K562 (cell line): ENCODE data around the gene CEMIP. TPM values are rescaled to one million over a fixed set of nuclear protein-coding genes. Genes with fewer than 3 reads are reported as not detected.

Experiments
- ATAC-seq: fragments of 200-7000 bp; cut with Tn5 transposase; 3 replicates; pipeline ENCODE4 v1.9.1; 2020; ENCODE audit warnings: moderate library complexity
- BruUV-seq: library from RNA; stranded (reverse); fragments of 400-500 nt; replicated peaks from 2 replicates; lab custom pipeline; 2021; lab: Mats Ljungman, UMichigan
- CTCF ChIA-PET: fragments of 300-600 bp; formaldehyde crosslinking; extraction: SDS; loops from one replicate; lab custom pipeline; 2021; ENCODE audit warnings: low intra/inter-chr PET ratio; lab: Yijun Ruan, JAX
- POLR2A ChIA-PET: fragments of 300-600, 350-650 bp; sonication (Branson Sonifier 250); formaldehyde crosslinking; extraction: SDS; loops from one replicate; lab custom pipeline; 2021; ENCODE audit warnings: antibody characterized with exemption, inconsistent platforms; lab: Yijun Ruan, JAX
- DNase-seq, 4 experiments: peaks; one replicate each; pipeline versions ENCODE4 v3.0.0 to v3.0.0-alpha.2; 2011 to 2018; ENCODE audit warnings: low spot score in 3 of 4, mixed read lengths in 3 of 4; ENCODE audit errors: extremely low read depth in 1 of 4
- FAIRE-seq: peaks from 2 replicates; lab custom pipeline; 2011; peaks lifted over from hg19 to GRCh38; lab: Jason Lieb, UNC
- H2AFZ ChIP-seq: 2 replicates; pipeline ENCODE4 v1.6.0; 2011; ENCODE audit warnings: low read depth, low read length, control low read depth, inconsistent platforms
- H3K27ac ChIP-seq: fragments of 200-600 bp; 3 replicates; pipeline ENCODE4 v1.8.0; 2011; ENCODE audit warnings: low read depth, mild to moderate bottlenecking, control low read depth, inconsistent platforms, low read length, moderate library complexity, mixed read lengths; ENCODE audit errors: extremely low read depth
- H3K27me3 ChIP-seq, 2 experiments: fragments of 300-600 bp in 1 of 2; 2 replicates in 1 of 2; 3 replicates in 1 of 2; pipeline versions ENCODE4 v1.6.0 to v1.8.0; 2011; ENCODE audit warnings: inconsistent platforms in 2 of 2, low read length in 2 of 2, mild to moderate bottlenecking in 1 of 2, mixed read lengths in 1 of 2, moderate library complexity in 1 of 2; ENCODE audit not compliant: control insufficient read depth in 2 of 2, insufficient read depth in 2 of 2
- H3K36me3 ChIP-seq: fragments of 300-600 bp; 3 replicates; pipeline ENCODE4 v1.8.0; 2011; ENCODE audit warnings: mild to moderate bottlenecking, low read length, inconsistent platforms; ENCODE audit not compliant: control insufficient read depth, insufficient read depth
- H3K4me1 ChIP-seq, 2 experiments: fragments of 200-600 bp in 1 of 2; replicated peaks in 1 of 2; 2 replicates in 1 of 2; 3 replicates in 1 of 2; pipeline versions ENCODE4 v1.5.1 to v1.8.0; 2011; ENCODE audit warnings: inconsistent platforms in 2 of 2, low read length in 2 of 2, mild to moderate bottlenecking in 1 of 2, mixed read lengths in 1 of 2, moderate library complexity in 1 of 2; ENCODE audit not compliant: control insufficient read depth in 2 of 2, insufficient read depth in 2 of 2
- H3K4me2 ChIP-seq: 2 replicates; pipeline ENCODE4 v1.6.1; 2011; ENCODE audit warnings: low read length, control low read depth, inconsistent platforms, mixed read lengths; ENCODE audit not compliant: insufficient read depth
- H3K4me3 ChIP-seq: fragments of 200-600 bp; sonication (generic), shearing (Covaris generic); 2 replicates; pipeline ENCODE4 v1.5.1; 2016; ENCODE audit warnings: control low read depth, inconsistent platforms
- H3K79me2 ChIP-seq: fragments of 200-600 bp; 3 replicates; pipeline ENCODE4 v1.8.0; 2011; ENCODE audit warnings: low read length, inconsistent platforms; ENCODE audit not compliant: control insufficient read depth, insufficient read depth
- H3K9ac ChIP-seq, 2 experiments: 2 replicates each; pipeline versions ENCODE4 v1.6.0 to v1.6.1; 2011; ENCODE audit warnings: low read depth in 2 of 2, low read length in 2 of 2, control low read depth in 1 of 2, inconsistent platforms in 1 of 2, mild to moderate bottlenecking in 1 of 2, mixed read lengths in 1 of 2; ENCODE audit not compliant: insufficient read depth in 1 of 2
- H3K9me1 ChIP-seq: one replicate; pipeline ENCODE4 v1.6.0; 2011; ENCODE audit warnings: inconsistent platforms, mild to moderate bottlenecking, low read length, moderate library complexity; ENCODE audit not compliant: control insufficient read depth, insufficient read depth
- H3K9me3 ChIP-seq: replicated peaks from 2 replicates; pipeline ENCODE4 v1.5.1; 2011; ENCODE audit warnings: low read depth, low read length, inconsistent platforms; ENCODE audit not compliant: control insufficient read depth, insufficient read depth
- H4K20me1 ChIP-seq: replicated peaks from 2 replicates; pipeline ENCODE4 v1.6.1; 2011; ENCODE audit warnings: low read length, inconsistent platforms, mixed read lengths; ENCODE audit not compliant: control insufficient read depth, insufficient read depth
- CBX3 ChIP-seq, 2 experiments: IDR thresholded peaks; 1 replicate in 1 of 2; 2 replicates in 1 of 2; pipeline ENCODE4 v1.6.1; 2012; ENCODE audit warnings: inconsistent platforms in 2 of 2, low read length in 2 of 2, borderline replicate concordance in 1 of 2, control low read depth in 1 of 2
- CREB3 ChIP-seq: fragments of 450-650 bp; conservative IDR thresholded peaks from 2 replicates; pipeline ENCODE4 v1.6.1; 2016; ENCODE audit warnings: missing genetic modification characterization, low read depth, mild to moderate bottlenecking, missing compliant biosample characterization, moderate library complexity
- DPF2 ChIP-seq: fragments of 450-650 bp; IDR thresholded peaks from 2 replicates; pipeline ENCODE4 v1.6.1; 2016
- FOXP1 ChIP-seq: sonication (generic); formaldehyde crosslinking; IDR thresholded peaks from 2 replicates; pipeline ENCODE4 v1.8.0; 2022; ENCODE audit warnings: mild to moderate bottlenecking, missing genetic modification reagents
- PTBP1 ChIP-seq: fragments of 200-400 bp; formaldehyde crosslinking; IDR thresholded peaks from 2 replicates; pipeline ENCODE4 v1.6.1; 2017; ENCODE audit warnings: low read depth, low read length
- SNRNP70 ChIP-seq: fragments of 200-400 bp; formaldehyde crosslinking; optimal IDR thresholded peaks from 2 replicates; pipeline ENCODE3; 2017; ENCODE audit warnings: low read depth, low read length
- SRSF1 ChIP-seq: fragments of 200-400 bp; formaldehyde crosslinking; IDR thresholded peaks from 2 replicates; pipeline ENCODE4 v1.6.1; 2017; ENCODE audit warnings: mild to moderate bottlenecking, low read depth, low read length, moderate library complexity
- TAL1 ChIP-seq: fragments of 450-650 bp; IDR thresholded peaks from 2 replicates; pipeline ENCODE4 v1.6.1; 2016; ENCODE audit warnings: mild to moderate bottlenecking
- ZNF253 ChIP-seq: fragments of 250-450 bp; sonication (Bioruptor Pico); conservative IDR thresholded peaks from 2 replicates; pipeline ENCODE4 v1.6.1; 2021; ENCODE audit warnings: mild to moderate bottlenecking
- WGBS: fragments of 100-300 bp; shearing (Covaris generic); methylation state at CpG from one replicate; pipeline ENCODE4 v1.1.6; 2016; ENCODE audit warnings: low coverage, mixed read lengths; ENCODE audit not compliant: insufficient coverage; ENCODE audit errors: missing lambda C conversion rate; 5-methylcytosine and 5-hydroxymethylcytosine counted together
- in situ Hi-C: fragments of 300-500 bp; cut with MboI; formaldehyde crosslinking; loops from 4 replicates; pipeline ENCODE4 v1.15.0; 2018; ENCODE audit warnings: inconsistent platforms, mixed read lengths
- intact Hi-C: fragments of 100-400 bp; cut with micrococcal nuclease; formaldehyde crosslinking; loops from 2 replicates; pipeline ENCODE4 v1.14.2; 2022
- polyA plus RNA-seq, 8 experiments: library from polyadenylated mRNA; depleted of rRNA in 4 of 8; stranded (reverse) in 5 of 8; unstranded in 3 of 8; fragments of >200 nt; fragmentation: Nextera tagmentation in 2 of 8; fragmentation: Illumina TruSeq in 1 of 8; extraction: Ambion mirVana in 2 of 8; extraction: Trizol in 1 of 8; gene quantifications; 2 replicates each; pipeline versions ENCODE4 v1.2.1 to v1.2.3, GENCODE V29; 2011 to 2014; ENCODE audit warnings: inconsistent platforms in 1 of 8, missing spikeins in 1 of 8
- total RNA-seq, 7 experiments: library from RNA; depleted of rRNA in 6 of 7; stranded (reverse); fragments of >200 nt in 6 of 7; fragmentation: Illumina TruSeq in 2 of 7; extraction: Trizol in 2 of 7; gene quantifications; 2 replicates each; pipeline versions ENCODE4 v1.2.1 to v1.2.3, GENCODE V29; 2011 to 2021; ENCODE audit warnings: low replicate concordance in 1 of 7

Gene CEMIP
- total and polyA plus RNA-seq, 9 of the 15 experiments (the other 6 are each of a cell fraction or from before 2014, with no cell fraction given), result 0.33 TPM; not detected in 8

GRCh38 chr15:80970658-80971057 lies 191.5 kb downstream of the CEMIP start:
- no peak overlapping the region for H3K9ac ChIP-seq
- no peaks in the 10 kb centered on the region for H3K9me3 ChIP-seq
- ChIA-PET POLR2A (interaction anchor here (0.6 kb wide), 1 partner anchor 130 kb away, joined by 4 read pairs; no protein-coding TSS in a partner anchor), CTCF (interaction anchor here (1.3 to 1.7 kb wide), 3 partner anchors 192 to 552 kb away, joined by 4 to 12 read pairs (median 5); no protein-coding TSS in a partner anchor)
- H3K4me1 ChIP-seq, result no peaks in the 10 kb centered on the region
- no peaks in the 10 kb centered on the region for H3K9me1 ChIP-seq
- DNase-seq (no peak), FAIRE-seq (no peak), ATAC-seq (no peak)
- no peak overlapping the region for H3K27ac ChIP-seq
- WGBS, result 54% methylated on average over 3 of the region's 3 CpGs
- in situ Hi-C loops, result loop anchor here (5.0 to 10.0 kb wide), 2 partner anchors 434 to 513 kb away; no protein-coding TSS in a partner anchor
- intact Hi-C loops, result loop anchor here (1.0 to 2.0 kb wide), 3 partner anchors 192 to 516 kb away; partner anchors contain the start of gene CEMIP
- no peak overlapping the region for H3K4me3 ChIP-seq
- H3K4me2 ChIP-seq, result no peak overlapping the region
- BruUV-seq, result no TSS peak
- no peaks in the 10 kb centered on the region for H3K27me3 ChIP-seq
- peaks cover 16% of the 10 kb centered on the region; the same call in 2 of the 3 replicates for H3K36me3 ChIP-seq
- peaks cover 10% of the 10 kb centered on the region; the same call in 1 of the 2 replicates for H4K20me1 ChIP-seq
- TF ChIP-seq ZNF253 (CRISPR knock-in tag) (no peak), CBX3 (IDR thresholded peaks at IDR 0.05; ENCODE audit: borderline replicate concordance in 1 of 2, low read length in 2 of 2) (no peak), DPF2 (no peak)
- H3K79me2 ChIP-seq, result peaks cover 4% of the 10 kb centered on the region; the same call in 1 of the 3 replicates
- H2AFZ ChIP-seq, result no peak overlapping the region

- no peak for DNase-seq
- 43% methylated on average over 2 of the region's 2 CpGs for WGBS
- Histone ChIP-seq H4K20me1 (peaks cover 10% of the 10 kb centered on the region; the same call in 1 of the 2 replicates), H3K36me3 (peaks cover 16% of the 10 kb centered on the region; the same call in 2 of the 3 replicates), H3K4me2 (no peak overlapping the region), H3K27me3 (no peaks in the 10 kb centered on the region), H3K4me1 (no peaks in the 10 kb centered on the region)
- intact Hi-C loops, result loop anchor here (2.0 kb wide), 2 partner anchors 192 to 516 kb away; partner anchors contain the start of gene CEMIP
- TF ChIP-seq SNRNP70 (no peak), FOXP1 (CRISPR knock-in tag) (no peak), SRSF1 (no peak), TAL1 (no peak), CREB3 (tag) (no peak), PTBP1 (no peak)
- TF ChIP-seq, all 486 proteins: peak for 0
- no peak overlapping the region for H2AFZ ChIP-seq
- ChIA-PET POLR2A (no interaction called here), CTCF (interaction anchor here (1.7 kb wide), 2 partner anchors 515 to 552 kb away, joined by 4 to 12 read pairs; no protein-coding TSS in a partner anchor)
- H3K4me3 ChIP-seq, result no peak overlapping the region
- no peak overlapping the region for H3K9ac ChIP-seq
- no peak overlapping the region for H3K27ac ChIP-seq
- no TSS peak for BruUV-seq
- no peaks in the 10 kb centered on the region for H3K9me3 ChIP-seq
- in situ Hi-C loops, result loop anchor here (5.0 to 10.0 kb wide), 2 partner anchors 434 to 514 kb away; no protein-coding TSS in a partner anchor
- H3K9me1 ChIP-seq, result no peaks in the 10 kb centered on the region
- FAIRE-seq, result no peak
- peaks cover 4% of the 10 kb centered on the region; the same call in 1 of the 3 replicates for H3K79me2 ChIP-seq
- no peak for ATAC-seq
These were observed 192.0 kb downstream of the CEMIP start for GRCh38 chr15:80971143-80971542.
